ENCODE measurements around the gene ODAD4.

- TF ChIP-seq EGR1 (IDR thresholded peaks at IDR 0.05; ENCODE audit: borderline replicate concordance, low read depth, low read length): no peak
- no peak for TF ChIP-seq MAX (IDR thresholded peaks at IDR 0.05)
- TF ChIP-seq E2F6 (IDR thresholded peaks at IDR 0.05): no peak
- TF ChIP-seq EZH2 (IDR thresholded peaks at IDR 0.05; ENCODE audit: low read depth, low read length, severe bottlenecking): no peak
- no peak for TF ChIP-seq YY1 (IDR thresholded peaks at IDR 0.05; ENCODE audit: low read depth, low read length)
- no peak for TF ChIP-seq CTCF (IDR thresholded peaks at IDR 0.05; ENCODE audit: control extremely low read depth in 1 of 3, insufficient read depth in 1 of 3, low read depth in 1 of 3, low read length in 3 of 3)
- TF ChIP-seq ZNF274 (IDR thresholded peaks at IDR 0.05; ENCODE audit: borderline replicate concordance, extremely low read depth, low read length): no peak
- TF ChIP-seq, protein P1, sequence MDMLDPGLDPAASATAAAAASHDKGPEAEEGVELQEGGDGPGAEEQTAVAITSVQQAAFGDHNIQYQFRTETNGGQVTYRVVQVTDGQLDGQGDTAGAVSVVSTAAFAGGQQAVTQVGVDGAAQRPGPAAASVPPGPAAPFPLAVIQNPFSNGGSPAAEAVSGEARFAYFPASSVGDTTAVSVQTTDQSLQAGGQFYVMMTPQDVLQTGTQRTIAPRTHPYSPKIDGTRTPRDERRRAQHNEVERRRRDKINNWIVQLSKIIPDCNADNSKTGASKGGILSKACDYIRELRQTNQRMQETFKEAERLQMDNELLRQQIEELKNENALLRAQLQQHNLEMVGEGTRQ (IDR thresholded peaks at IDR 0.05; ENCODE audit: low read length): no peak
- TF ChIP-seq RFX5 (IDR thresholded peaks at IDR 0.05; ENCODE audit: borderline replicate concordance, low read depth, low read length): no peak
- no peak for TF ChIP-seq CREB1 (IDR thresholded peaks at IDR 0.05)
- TF ChIP-seq SIX5 (IDR thresholded peaks at IDR 0.05; ENCODE audit: low read depth, low read length): no peak
- TF ChIP-seq TAF7 (optimal IDR thresholded peaks at IDR 0.05; ENCODE audit: borderline replicate concordance, low read depth, low read length): no peak
- no peak for TF ChIP-seq RAD21 (IDR thresholded peaks at IDR 0.05 in 1 of 2, conservative IDR thresholded peaks at IDR 0.05 in 1 of 2; ENCODE audit: low read depth in 2 of 2, low read length in 2 of 2)
- TF ChIP-seq POLR2A (IDR thresholded peaks at IDR 0.05; ENCODE audit: control extremely low read depth in 1 of 2, low read depth in 2 of 2, low read length in 2 of 2): no peak
These were observed 4.3 kb upstream of the ODAD4 start for GRCh38 chr17:41925991-41926590.

Measured in H1 (cell line).